ENCODE results near the gene WRAP73. TPM values are rescaled to one million over a fixed set of nuclear protein-coding genes. Genes with fewer than 3 reads are reported as not detected.

The WRAP73 gene, protein sequence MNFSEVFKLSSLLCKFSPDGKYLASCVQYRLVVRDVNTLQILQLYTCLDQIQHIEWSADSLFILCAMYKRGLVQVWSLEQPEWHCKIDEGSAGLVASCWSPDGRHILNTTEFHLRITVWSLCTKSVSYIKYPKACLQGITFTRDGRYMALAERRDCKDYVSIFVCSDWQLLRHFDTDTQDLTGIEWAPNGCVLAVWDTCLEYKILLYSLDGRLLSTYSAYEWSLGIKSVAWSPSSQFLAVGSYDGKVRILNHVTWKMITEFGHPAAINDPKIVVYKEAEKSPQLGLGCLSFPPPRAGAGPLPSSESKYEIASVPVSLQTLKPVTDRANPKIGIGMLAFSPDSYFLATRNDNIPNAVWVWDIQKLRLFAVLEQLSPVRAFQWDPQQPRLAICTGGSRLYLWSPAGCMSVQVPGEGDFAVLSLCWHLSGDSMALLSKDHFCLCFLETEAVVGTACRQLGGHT
- 10 to 100 TPM; 19.7 to 30.4 (median 25.5) TPM for total RNA-seq

DNA sequence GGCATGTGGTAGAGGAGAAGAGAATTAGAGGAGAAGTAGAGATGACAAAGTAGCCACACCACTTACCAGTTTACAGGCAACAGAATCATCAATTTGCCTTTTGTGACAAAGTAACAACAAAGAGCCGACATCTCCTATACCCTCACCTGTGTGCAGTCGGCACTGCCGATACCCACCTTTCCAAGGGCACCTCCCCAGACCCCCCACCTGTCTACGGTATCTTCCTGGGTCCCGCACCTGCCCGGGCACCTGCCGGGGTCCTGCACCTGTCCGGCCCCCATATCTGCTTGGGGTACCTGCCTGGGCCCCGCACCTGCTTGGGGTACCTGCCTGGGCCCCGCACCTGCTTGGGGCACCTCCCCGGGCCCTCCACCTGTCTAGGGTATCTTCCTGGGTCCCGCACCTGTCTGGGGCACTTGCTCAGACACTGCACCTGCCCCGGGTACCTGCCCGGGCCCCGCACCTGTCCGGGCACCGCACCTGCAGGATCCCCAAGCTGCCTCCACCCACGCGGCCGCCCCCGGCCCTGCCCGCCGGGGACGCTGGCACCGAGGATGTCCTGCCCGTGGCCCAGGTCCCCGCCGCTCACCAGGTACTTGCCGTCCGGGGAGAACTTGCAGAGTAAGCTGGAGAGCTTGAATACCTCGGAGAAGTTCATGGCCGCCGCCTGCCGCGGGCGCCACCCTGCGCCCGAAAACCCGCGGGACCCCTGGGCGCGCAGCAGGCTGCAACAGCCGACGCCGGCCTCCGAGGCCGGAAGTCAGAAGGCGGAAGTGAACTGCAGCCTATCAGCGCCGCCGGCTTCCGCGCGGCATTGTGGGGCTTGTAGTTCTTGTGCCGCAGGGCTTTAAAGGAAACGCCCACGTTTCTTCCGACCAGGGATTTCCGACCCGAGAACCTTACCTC, at the start of gene WRAP73:
WRAP73 (minus strand) TSS at position 762 of the 906 bp plus-strand sequence; CDS start at position 658, 104 bp downstream.
- no peaks in the 10 kb centered on the region for H3K9me3 ChIP-seq
- in situ Hi-C loops (cut with MboI; ENCODE audit: low pct_ligation_motif_present in 1 of 4, low pct_unique_long_range_greater_than_20kb in 1 of 4, low sequenced_read_pairs in 3 of 4) (no loop called here), intact Hi-C loops (cut with DNase I; ENCODE audit: low total_unique reads) (no loop called here)
- H3K4me3 ChIP-seq: peak within 1 kb of the TSS; percentile 85 to 93 (median 90)
- H3K36me3 ChIP-seq: peaks cover 0 to 15% (median 7%) of the 10 kb centered on the region in 4 donors
- TF ChIP-seq, protein P1, sequence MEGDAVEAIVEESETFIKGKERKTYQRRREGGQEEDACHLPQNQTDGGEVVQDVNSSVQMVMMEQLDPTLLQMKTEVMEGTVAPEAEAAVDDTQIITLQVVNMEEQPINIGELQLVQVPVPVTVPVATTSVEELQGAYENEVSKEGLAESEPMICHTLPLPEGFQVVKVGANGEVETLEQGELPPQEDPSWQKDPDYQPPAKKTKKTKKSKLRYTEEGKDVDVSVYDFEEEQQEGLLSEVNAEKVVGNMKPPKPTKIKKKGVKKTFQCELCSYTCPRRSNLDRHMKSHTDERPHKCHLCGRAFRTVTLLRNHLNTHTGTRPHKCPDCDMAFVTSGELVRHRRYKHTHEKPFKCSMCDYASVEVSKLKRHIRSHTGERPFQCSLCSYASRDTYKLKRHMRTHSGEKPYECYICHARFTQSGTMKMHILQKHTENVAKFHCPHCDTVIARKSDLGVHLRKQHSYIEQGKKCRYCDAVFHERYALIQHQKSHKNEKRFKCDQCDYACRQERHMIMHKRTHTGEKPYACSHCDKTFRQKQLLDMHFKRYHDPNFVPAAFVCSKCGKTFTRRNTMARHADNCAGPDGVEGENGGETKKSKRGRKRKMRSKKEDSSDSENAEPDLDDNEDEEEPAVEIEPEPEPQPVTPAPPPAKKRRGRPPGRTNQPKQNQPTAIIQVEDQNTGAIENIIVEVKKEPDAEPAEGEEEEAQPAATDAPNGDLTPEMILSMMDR (IDR thresholded peaks at IDR 0.05): no peak
- TF ChIP-seq POLR2AphosphoS5 (IDR thresholded peaks at IDR 0.05): peak; percentile 80 to 93 (median 82)
- no peak for TF ChIP-seq EP300 (IDR thresholded peaks at IDR 0.05; ENCODE audit: low read depth)
- TF ChIP-seq POLR2A (IDR thresholded peaks at IDR 0.05): peak; percentile 85
- 4 to 28% methylated on average over 4 to 44 of the region's 60 CpGs for WGBS, 2 donors (ENCODE audit: low coverage in 1 of 2)
- H3K27ac ChIP-seq: peak within 1 kb of the TSS; percentile 9 to 56 (median 44)
- H3K27me3 ChIP-seq: peaks cover 46% of the 10 kb centered on the region
- DNase-seq: peak; percentile 93
- peaks cover 12 to 43% (median 35%) of the 10 kb centered on the region in 4 donors for H3K4me1 ChIP-seq

DNA sequence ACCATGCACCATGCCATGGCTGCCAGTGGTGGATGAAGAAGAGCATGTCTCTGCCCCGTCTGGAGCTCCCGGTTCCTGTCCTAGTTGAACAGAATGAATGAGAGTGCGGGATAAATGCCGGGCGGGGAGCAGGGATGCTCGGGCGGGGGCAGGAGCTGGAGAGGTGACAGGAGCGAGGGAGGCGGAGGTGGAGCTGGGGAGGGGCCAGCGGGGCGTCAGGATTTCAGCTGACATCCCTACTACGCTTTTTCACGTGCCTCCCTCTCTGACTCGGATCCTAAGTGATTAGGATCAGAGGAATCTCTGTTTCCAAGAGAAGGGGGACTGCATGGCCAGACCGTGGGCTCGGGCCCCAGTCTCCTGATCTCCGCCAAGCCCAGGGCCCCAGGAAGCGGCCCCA, 49.7 kb upstream of the WRAP73 start:
- Histone ChIP-seq H3K27ac (no peak overlapping the region), H3K9me3 (no peaks in the 10 kb centered on the region), H3K27me3 (peaks cover 44% of the 10 kb centered on the region), H3K36me3 (no peaks in the 10 kb centered on the region), H3K4me1 (peaks cover 0 to 6% (median 6%) of the 10 kb centered on the region in 4 donors), H3K4me3 (no peak overlapping the region)
- intact Hi-C loops (cut with DNase I; ENCODE audit: low total_unique reads): no loop called here
- no peak for TF ChIP-seq EP300 (IDR thresholded peaks at IDR 0.05; ENCODE audit: low read depth)
- 33 to 55% methylated on average over 11 to 18 of the region's 18 CpGs for WGBS, 2 donors (ENCODE audit: low coverage in 1 of 2)
- in situ Hi-C loops (cut with MboI; ENCODE audit: low pct_ligation_motif_present in 1 of 4, low pct_unique_long_range_greater_than_20kb in 1 of 4, low sequenced_read_pairs in 3 of 4): no loop called here
- no peak for DNase-seq

DNA sequence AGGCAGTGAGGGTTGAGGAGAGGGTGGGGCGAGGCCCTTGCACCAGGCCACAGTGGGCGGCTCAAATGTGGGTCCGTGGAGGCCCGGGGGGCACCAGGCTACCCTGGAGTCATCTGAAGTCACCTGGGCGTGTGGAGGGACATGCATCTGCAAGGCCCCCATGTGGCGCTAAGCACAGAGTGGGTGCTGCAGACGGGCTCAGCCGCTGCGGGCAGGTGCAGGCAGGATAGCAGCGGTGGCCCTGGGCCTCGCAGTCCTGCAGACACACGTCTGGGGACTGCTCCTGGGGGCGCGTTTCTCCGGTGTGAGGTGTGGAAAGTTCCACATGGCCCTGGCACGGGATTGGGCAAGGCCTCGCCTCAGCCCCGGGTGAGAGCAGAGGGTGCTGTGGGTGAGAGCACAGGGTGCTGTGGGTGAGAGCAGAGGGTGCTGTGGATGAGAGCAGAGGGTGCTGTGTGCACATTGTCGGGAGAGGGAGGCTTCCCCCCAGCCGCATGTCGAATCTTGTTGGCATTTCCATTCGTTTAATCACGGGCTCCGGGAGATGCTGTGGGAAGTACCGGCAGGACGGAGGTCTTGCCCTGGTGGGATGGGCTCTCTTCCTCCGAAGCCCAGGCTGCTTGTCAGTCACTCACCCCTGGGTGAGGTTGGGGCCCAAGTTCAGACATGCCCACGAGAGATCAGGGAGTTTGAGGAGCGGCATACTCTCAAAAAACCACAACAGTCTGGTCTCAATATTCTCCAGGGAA, 48.9 kb upstream of the WRAP73 start:
- H3K36me3 ChIP-seq: no peaks in the 10 kb centered on the region
- WGBS, 2 donors (ENCODE audit: low coverage in 1 of 2): 84 to 100% methylated on average over 3 to 29 of the region's 29 CpGs
- H3K27ac ChIP-seq: no peak overlapping the region
- TF ChIP-seq, protein P1 (IDR thresholded peaks at IDR 0.05): no peak
- TF ChIP-seq EP300 (IDR thresholded peaks at IDR 0.05; ENCODE audit: low read depth) (no peak), POLR2AphosphoS5 (IDR thresholded peaks at IDR 0.05) (no peak), POLR2A (IDR thresholded peaks at IDR 0.05) (no peak)
- H3K4me3 ChIP-seq: no peak overlapping the region
- H3K9me3 ChIP-seq: no peaks in the 10 kb centered on the region
- intact Hi-C loops (cut with DNase I; ENCODE audit: low total_unique reads): no loop called here
- peaks cover 0 to 6% (median 6%) of the 10 kb centered on the region in 4 donors for H3K4me1 ChIP-seq
- H3K27me3 ChIP-seq: peaks cover 38% of the 10 kb centered on the region
- in situ Hi-C loops (cut with MboI; ENCODE audit: low pct_ligation_motif_present in 1 of 4, low pct_unique_long_range_greater_than_20kb in 1 of 4, low sequenced_read_pairs in 3 of 4): no loop called here
- no peak for DNase-seq

DNA sequence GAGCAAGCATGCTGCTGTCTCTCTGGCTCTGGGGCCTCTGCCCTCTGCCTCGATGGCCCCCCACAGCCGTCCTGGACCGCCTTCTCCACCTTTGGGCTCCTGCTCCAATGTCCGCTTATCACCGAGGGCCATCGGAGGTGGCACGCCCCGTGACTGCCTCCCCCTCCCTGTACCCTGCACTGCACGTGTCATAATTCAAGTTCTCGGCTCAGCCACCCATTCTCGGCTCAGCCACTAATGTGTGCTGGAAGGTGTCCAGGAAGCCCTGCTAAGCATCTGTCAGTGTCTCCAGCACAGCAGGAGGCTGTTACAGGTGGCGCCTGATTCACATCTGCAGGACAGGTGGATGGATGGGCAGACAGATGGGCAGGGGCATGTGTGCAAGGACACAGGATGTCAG, 47.9 kb upstream of the WRAP73 start:
- 62% methylated on average over 12 of the region's 12 CpGs; no CpG with 5 or more reads in 1 of the 2 donors for WGBS, 2 donors (ENCODE audit: low coverage in 1 of 2)
- H3K4me1 ChIP-seq: peaks cover 0 to 6% (median 6%) of the 10 kb centered on the region in 4 donors
- H3K4me3 ChIP-seq: no peak overlapping the region
- peak; percentile 25 for DNase-seq
- no peaks in the 10 kb centered on the region for H3K36me3 ChIP-seq
- intact Hi-C loops (cut with DNase I; ENCODE audit: low total_unique reads) (no loop called here), in situ Hi-C loops (cut with MboI; ENCODE audit: low pct_ligation_motif_present in 1 of 4, low pct_unique_long_range_greater_than_20kb in 1 of 4, low sequenced_read_pairs in 3 of 4) (no loop called here)
- peaks cover 34% of the 10 kb centered on the region for H3K27me3 ChIP-seq
- TF ChIP-seq, protein P1 (IDR thresholded peaks at IDR 0.05): no peak
- TF ChIP-seq POLR2AphosphoS5 (IDR thresholded peaks at IDR 0.05): peak; percentile 62 to 86 (median 69)
- H3K27ac ChIP-seq: no peak overlapping the region
- H3K9me3 ChIP-seq: no peaks in the 10 kb centered on the region

Measured in transverse colon (tissue), 4 donors.